SK-N-SH treated with all-trans-retinoic acid at 6 μM for 48 hours (cell line): ENCODE results near the gene TSPAN1.
A peak's percentile ranks its signal among the peaks of the same experiment; 100 is the strongest.

ENCODE experiments used
- ATAC-seq: fragments of 200-7000 bp; cut with Tn5 transposase; 3 replicates; pipeline ENCODE4 v1.9.1; 2020; ENCODE audit warnings: mild to moderate bottlenecking, moderate library complexity
- ARNTL ChIP-seq: fragments of 450-650 bp; formaldehyde crosslinking; IDR thresholded peaks from 2 replicates; pipeline ENCODE4 v1.5.0; 2020; ENCODE audit warnings: low read depth, mild to moderate bottlenecking, moderate library complexity, borderline replicate concordance
- CSDC2 ChIP-seq: fragments of 250-450 bp; sonication (Bioruptor Pico); IDR thresholded peaks from 2 replicates; pipeline ENCODE4 v1.5.0; 2020; ENCODE audit warnings: mild to moderate bottlenecking, moderate library complexity
- ESRRG ChIP-seq: fragments of 250-450 bp; sonication (Bioruptor Pico); IDR thresholded peaks from 2 replicates; pipeline ENCODE4 v1.6.1; 2021; ENCODE audit warnings: mild to moderate bottlenecking
- ISL1 ChIP-seq: fragments of 250-450 bp; sonication (Bioruptor Pico); IDR thresholded peaks from 2 replicates; pipeline ENCODE4 v2.1.2; 2022; ENCODE audit warnings: mild to moderate bottlenecking, moderate library complexity
- OSR1 ChIP-seq: fragments of 250-450 bp; sonication (Bioruptor Pico); IDR thresholded peaks from 2 replicates; pipeline ENCODE4 v1.8.0; 2022; ENCODE audit warnings: moderate library complexity, mild to moderate bottlenecking, inconsistent platforms
- PPARA ChIP-seq: fragments of 250-450 bp; sonication (Bioruptor Pico); IDR thresholded peaks from 2 replicates; pipeline ENCODE4 v1.5.0; 2020; ENCODE audit warnings: mild to moderate bottlenecking, borderline replicate concordance
- RARB ChIP-seq: fragments of 250-450 bp; sonication (Bioruptor Pico); IDR thresholded peaks from 2 replicates; pipeline ENCODE4 v1.8.0; 2021; ENCODE audit warnings: mild to moderate bottlenecking, moderate library complexity
- SNAI2 ChIP-seq: fragments of 250-450 bp; sonication (Bioruptor Pico); IDR thresholded peaks from 2 replicates; pipeline ENCODE4 v1.5.0; 2020; ENCODE audit warnings: mild to moderate bottlenecking, moderate library complexity
- TCF4 ChIP-seq: fragments of 250-450 bp; sonication (Bioruptor Pico); IDR thresholded peaks from 2 replicates; pipeline ENCODE4 v1.8.0; 2021; ENCODE audit warnings: mild to moderate bottlenecking, moderate library complexity, borderline replicate concordance
- TOX ChIP-seq: fragments of 250-450 bp; sonication (Bioruptor Pico); IDR thresholded peaks from 2 replicates; pipeline ENCODE4 v1.8.0; 2021; ENCODE audit warnings: mild to moderate bottlenecking, moderate library complexity, borderline replicate concordance
- TSHZ2 ChIP-seq: fragments of 250-450 bp; sonication (Bioruptor Pico); IDR thresholded peaks from 2 replicates; pipeline ENCODE4 v1.5.0; 2020; ENCODE audit warnings: mild to moderate bottlenecking, moderate library complexity
- ZC3H10 ChIP-seq: fragments of 250-450 bp; sonication (Bioruptor Pico); IDR thresholded peaks from 2 replicates; pipeline ENCODE4 v1.5.1; 2021; ENCODE audit warnings: mild to moderate bottlenecking, moderate library complexity
- ZFP3 ChIP-seq: fragments of 250-450 bp; sonication (Bioruptor Pico); IDR thresholded peaks from 2 replicates; pipeline ENCODE4 v1.5.0; 2020; ENCODE audit warnings: mild to moderate bottlenecking, moderate library complexity
- ZFP30 ChIP-seq: fragments of 450-650 bp; formaldehyde crosslinking; IDR thresholded peaks from 2 replicates; pipeline ENCODE4 v1.5.0; 2022; ENCODE audit warnings: mild to moderate bottlenecking, moderate library complexity
- ZNF565 ChIP-seq: fragments of 450-650 bp; formaldehyde crosslinking; conservative IDR thresholded peaks from 2 replicates; pipeline ENCODE4 v1.5.0; 2020; ENCODE audit warnings: low read depth, mild to moderate bottlenecking, moderate library complexity
- ZNF70 ChIP-seq: fragments of 450-650 bp; formaldehyde crosslinking; IDR thresholded peaks from 2 replicates; pipeline ENCODE4 v1.5.0; 2020; ENCODE audit warnings: mild to moderate bottlenecking, moderate library complexity
- TF ChIP-seq, protein P1 (sequence below): fragments of 250-450 bp; sonication (Bioruptor Pico); IDR thresholded peaks from 2 replicates; pipeline ENCODE4 v1.5.1; 2021; ENCODE audit warnings: mild to moderate bottlenecking, moderate library complexity
- TF ChIP-seq, protein P2 (sequence below): fragments of 250-450 bp; sonication (Bioruptor Pico); IDR thresholded peaks from 2 replicates; pipeline ENCODE4 v1.5.1; 2020; ENCODE audit warnings: low read depth, mild to moderate bottlenecking, moderate library complexity

Gene TSPAN1

DNA sequence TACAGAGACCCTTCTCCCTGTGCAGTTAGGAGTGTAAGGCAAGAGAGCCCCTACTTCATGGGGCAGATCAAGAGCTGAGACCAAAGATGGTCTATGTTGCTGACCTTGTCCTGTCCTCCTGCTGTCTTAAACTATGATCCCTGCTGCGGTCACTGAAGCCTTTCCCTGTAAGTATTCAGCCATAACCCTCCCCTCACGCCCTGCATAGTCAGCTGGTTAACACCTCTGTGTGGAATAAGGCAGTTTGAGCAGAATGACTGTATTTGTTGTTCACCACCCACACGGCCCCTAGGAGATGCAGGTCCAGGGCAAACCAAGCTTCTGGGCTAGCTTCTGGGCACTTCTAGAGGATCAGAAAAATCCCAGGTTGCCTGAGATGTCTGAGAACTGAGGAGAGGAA lies 356 bp downstream of the TSPAN1 start:
- no peak for ATAC-seq
- TF ChIP-seq ARNTL (CRISPR knock-in tag) (no peak), OSR1 (CRISPR knock-in tag) (no peak), PPARA (CRISPR knock-in tag) (no peak), ZNF565 (no peak), ZC3H10 (CRISPR knock-in tag) (no peak), TSHZ2 (CRISPR knock-in tag) (no peak), ZFP3 (CRISPR knock-in tag) (no peak)

GRCh38 chr1:46176211-46176865 lies 1.5 kb downstream of the TSPAN1 start, which contains the start of gene P3R3URF:
TSS of gene P3R3URF (minus strand) at chr1:46176488. CDS start at chr1:46176471, 17 bp downstream.
- no peak for ATAC-seq
- TF ChIP-seq ZFP30 (CRISPR knock-in tag) (no peak), TCF4 (CRISPR knock-in tag) (no peak), ZFP3 (CRISPR knock-in tag) (no peak), ESRRG (CRISPR knock-in tag) (no peak), ZNF70 (CRISPR knock-in tag) (no peak), TOX (CRISPR knock-in tag) (no peak)

DNA sequence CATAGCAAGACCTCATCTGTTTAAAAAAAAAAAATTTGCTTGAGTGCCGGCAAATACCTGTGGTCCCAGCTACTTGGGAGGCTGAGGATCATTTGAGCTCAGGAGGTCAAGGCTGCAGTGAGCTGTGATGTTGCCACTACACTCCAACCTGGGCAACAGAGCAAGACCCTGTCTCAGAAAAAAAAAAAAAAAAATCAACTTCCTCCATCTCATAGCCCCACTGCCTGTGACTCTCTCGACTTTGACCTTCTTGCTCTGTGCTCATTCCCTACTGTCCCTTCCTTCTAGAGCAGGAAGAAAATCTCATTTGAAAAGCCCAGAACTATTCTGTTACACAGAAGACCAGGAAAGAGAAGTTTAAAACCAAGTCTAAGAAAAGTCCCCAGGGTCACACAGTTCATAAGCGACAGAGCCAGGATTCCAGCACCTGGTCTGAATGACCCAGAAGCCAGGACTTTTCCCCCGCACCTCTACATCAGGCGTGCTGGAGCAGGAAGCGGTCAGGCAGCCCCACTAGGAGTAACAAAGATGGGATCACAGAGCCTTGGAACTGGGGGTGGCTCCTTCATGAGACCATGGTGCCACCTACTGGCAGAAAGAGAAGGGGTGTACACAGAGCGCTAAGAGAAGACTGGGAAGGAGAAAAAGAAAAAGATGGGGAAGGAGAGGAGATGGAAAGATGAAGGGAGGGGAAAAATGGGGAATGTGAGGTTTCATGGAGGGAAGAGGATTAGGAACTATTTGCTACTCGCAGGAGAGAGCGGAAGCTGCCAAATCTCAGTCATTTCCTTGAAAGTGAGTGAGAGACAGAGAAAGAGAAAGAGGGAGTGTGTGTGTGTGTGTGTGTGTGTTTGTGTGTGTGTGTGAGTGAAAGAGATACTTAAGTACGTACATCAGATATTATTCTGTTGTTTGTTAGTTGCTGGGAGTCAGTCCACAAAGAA lies 4.5 kb downstream of the TSPAN1 start:
- ATAC-seq = peak; percentile 84

GRCh38 chr1:46180082-46180616 lies 5.3 kb downstream of the TSPAN1 start:
- TF ChIP-seq ISL1 (CRISPR knock-in tag) (no peak), ZFP30 (CRISPR knock-in tag) (no peak), ZFP3 (CRISPR knock-in tag) (no peak), ESRRG (CRISPR knock-in tag) (no peak), CSDC2 (CRISPR knock-in tag) (no peak), PPARA (CRISPR knock-in tag) (no peak), SNAI2 (CRISPR knock-in tag) (no peak), ZC3H10 (CRISPR knock-in tag) (no peak)
- TF ChIP-seq, protein P1, sequence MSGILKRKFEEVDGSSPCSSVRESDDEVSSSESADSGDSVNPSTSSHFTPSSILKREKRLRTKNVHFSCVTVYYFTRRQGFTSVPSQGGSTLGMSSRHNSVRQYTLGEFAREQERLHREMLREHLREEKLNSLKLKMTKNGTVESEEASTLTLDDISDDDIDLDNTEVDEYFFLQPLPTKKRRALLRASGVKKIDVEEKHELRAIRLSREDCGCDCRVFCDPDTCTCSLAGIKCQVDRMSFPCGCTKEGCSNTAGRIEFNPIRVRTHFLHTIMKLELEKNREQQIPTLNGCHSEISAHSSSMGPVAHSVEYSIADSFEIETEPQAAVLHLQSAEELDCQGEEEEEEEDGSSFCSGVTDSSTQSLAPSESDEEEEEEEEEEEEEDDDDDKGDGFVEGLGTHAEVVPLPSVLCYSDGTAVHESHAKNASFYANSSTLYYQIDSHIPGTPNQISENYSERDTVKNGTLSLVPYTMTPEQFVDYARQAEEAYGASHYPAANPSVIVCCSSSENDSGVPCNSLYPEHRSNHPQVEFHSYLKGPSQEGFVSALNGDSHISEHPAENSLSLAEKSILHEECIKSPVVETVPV (CRISPR knock-in tag) = no peak
- peak; percentile 5 for ATAC-seq

More for the DNA sequence above, 4.5 kb downstream of the TSPAN1 start:
- TF ChIP-seq ZFP3 (CRISPR knock-in tag) (no peak), PPARA (CRISPR knock-in tag) (no peak), RARB (CRISPR knock-in tag) (no peak), ZC3H10 (CRISPR knock-in tag) (no peak), TOX (CRISPR knock-in tag) (no peak), ISL1 (CRISPR knock-in tag) (no peak), CSDC2 (CRISPR knock-in tag) (no peak)
- TF ChIP-seq, protein P2, sequence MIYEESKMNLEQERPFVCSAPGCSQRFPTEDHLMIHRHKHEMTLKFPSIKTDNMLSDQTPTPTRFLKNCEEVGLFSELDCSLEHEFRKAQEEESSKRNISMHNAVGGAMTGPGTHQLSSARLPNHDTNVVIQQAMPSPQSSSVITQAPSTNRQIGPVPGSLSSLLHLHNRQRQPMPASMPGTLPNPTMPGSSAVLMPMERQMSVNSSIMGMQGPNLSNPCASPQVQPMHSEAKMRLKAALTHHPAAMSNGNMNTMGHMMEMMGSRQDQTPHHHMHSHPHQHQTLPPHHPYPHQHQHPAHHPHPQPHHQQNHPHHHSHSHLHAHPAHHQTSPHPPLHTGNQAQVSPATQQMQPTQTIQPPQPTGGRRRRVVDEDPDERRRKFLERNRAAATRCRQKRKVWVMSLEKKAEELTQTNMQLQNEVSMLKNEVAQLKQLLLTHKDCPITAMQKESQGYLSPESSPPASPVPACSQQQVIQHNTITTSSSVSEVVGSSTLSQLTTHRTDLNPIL (CRISPR knock-in tag) = no peak
- TF ChIP-seq, all 23 proteins: peak for 0
